Stimulated activated CD8-positive, alpha-beta memory T cell treated with anti-CD3 and anti-CD28 coated beads, Interleukin-15, amount 100 ng/mL, for 24 hours (primary cell): ENCODE measurements around the gene RHNO1.

Experiments used
- DNase-seq: peaks from one replicate; pipeline ENCODE4 v3.0.0-alpha.2; 2020; ENCODE audit warnings: low read depth

The RHNO1 gene

DNA sequence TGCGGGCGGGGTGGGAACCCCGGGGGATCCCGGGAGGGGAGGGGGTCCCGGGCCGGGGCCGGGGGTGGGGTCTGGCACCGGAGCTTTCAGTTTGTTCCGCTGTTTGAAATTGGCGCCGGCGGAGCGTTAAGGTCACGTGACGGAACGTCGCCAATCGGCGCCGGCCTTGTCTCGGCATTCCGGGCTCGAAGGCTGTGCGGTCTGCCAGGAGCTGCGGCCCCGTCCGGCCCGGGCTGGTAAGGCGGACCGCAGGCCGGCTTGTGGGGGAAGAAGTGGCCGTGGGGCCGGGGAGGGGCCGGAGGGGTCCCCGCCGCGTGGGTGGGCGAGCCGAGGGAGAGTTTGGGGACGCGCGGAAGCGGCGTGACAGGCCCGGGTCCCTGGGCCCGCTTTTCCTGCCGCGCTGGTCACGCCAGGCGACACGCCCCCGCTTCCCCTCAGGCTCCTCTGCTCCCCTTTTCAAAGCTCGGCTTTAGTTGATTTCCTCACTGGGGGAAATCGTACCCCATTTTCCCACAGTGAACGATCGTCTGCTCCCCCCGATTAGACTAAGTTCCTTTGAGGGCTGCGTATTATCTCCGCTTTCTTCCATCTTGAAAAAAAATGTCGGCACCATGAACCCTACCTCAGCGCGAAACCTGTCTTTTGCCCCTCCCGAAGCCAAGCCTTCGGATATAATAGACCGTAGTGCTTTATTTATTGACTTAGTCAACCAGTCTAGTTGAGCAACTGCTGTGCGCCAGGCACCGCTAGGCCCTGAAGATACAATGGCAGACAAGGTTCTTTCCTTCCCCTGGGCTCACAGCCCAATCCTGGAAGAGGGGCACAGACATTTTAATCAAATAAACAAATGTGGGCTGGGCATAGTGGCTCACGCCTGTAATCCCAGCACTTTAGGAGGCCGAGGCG lies at the start of gene RHNO1, which contains the start of gene FOXM1:
Gene RHNO1, plus strand, starts transcription at position 177 of the 906 bp plus-strand sequence. CDS start 8,144 bp downstream, outside the sequence.
Gene FOXM1, minus strand, starts transcription at position 128 of the 906 bp plus-strand sequence. CDS start 2,696 bp downstream, outside the sequence.
- DNase-seq, result peak; percentile 75

DNA sequence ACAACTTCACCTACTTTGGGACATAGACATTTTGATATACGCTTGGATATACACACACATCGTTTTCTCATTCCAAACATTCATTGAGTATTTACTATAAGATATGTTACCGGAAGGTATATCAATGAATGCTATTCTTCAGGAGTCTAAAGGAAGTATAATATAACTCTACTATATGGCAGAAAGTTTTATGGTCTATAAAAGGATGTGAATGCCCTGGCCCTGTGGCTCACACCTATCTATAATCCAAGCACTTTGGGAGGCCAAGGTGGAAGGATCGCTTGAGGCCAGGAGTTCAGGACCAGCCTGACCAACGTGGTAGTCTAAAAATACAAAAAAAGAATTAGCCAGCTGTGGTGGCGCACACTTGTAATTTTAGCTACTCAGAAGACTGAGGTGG lies 47.7 kb upstream of the RHNO1 start:
- DNase-seq, result no peak

DNA sequence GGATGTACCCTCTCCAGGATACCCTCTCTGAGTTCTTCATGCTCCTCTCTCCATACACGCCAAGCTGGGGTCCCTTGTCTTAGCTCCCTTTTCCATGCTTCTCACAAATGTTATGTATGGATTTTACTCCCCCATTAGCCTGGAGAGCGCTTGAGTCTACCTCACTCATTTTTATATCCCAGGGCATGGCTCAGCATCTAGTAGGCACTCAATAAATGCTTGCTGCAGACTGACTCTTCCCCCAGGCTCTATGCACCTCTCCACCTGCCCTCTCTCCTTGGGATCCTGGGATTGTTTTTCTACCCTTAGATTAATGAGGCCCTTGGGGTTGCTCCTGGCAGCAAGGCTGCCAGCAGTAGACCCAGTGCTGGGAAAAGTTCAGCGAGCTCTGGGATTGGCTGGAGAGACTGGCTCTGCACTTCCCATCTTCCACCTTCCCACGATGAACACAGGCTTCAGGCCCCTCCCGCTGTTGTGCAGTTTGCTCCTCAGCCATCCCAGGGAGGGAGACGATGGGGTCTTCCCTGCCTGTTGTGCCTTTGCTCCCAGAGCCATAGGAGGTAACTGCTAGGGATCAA lies 44.4 kb upstream of the RHNO1 start:
- DNase-seq, result no peak

DNA sequence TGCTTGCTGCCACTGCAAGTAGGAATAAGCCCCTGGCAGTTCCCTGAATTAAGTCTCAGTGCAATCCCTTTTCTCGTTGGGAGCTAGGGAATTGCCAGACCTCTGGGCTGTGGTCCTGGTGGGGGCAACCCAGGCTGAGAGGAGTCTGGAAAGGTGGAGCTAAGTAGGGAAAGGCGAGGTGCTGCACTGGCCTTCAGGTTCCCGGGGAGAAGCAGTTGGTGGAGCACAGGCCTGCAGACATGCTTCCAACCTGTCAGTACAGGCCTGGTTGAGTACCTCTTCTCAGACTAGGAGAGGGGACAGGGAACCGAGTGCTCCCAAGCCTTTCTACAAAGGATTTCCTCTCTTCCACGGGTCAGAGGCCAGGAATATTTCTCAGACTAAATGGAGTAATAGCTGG lies 43.7 kb upstream of the RHNO1 start:
- no peak for DNase-seq

DNA sequence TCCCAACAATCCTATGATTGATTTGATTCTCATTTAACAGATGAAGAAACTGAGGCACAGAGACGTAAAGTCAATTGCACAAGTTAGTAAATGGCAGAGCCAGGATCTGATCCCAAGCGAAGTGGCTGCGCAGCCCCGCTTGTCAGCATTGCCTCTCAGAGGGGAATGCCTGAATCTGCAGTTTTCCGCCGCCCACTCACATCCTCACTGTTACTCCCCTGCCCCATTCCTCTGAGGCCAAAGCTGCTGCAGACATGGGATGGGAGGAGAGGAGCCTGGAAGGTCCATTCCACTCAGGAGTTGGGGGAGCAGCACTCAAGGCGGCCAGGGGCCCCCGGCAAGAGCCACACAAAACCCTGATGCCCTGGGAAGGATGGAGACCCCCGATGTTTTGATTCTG lies 43.2 kb upstream of the RHNO1 start:
- DNase-seq, result no peak

DNA sequence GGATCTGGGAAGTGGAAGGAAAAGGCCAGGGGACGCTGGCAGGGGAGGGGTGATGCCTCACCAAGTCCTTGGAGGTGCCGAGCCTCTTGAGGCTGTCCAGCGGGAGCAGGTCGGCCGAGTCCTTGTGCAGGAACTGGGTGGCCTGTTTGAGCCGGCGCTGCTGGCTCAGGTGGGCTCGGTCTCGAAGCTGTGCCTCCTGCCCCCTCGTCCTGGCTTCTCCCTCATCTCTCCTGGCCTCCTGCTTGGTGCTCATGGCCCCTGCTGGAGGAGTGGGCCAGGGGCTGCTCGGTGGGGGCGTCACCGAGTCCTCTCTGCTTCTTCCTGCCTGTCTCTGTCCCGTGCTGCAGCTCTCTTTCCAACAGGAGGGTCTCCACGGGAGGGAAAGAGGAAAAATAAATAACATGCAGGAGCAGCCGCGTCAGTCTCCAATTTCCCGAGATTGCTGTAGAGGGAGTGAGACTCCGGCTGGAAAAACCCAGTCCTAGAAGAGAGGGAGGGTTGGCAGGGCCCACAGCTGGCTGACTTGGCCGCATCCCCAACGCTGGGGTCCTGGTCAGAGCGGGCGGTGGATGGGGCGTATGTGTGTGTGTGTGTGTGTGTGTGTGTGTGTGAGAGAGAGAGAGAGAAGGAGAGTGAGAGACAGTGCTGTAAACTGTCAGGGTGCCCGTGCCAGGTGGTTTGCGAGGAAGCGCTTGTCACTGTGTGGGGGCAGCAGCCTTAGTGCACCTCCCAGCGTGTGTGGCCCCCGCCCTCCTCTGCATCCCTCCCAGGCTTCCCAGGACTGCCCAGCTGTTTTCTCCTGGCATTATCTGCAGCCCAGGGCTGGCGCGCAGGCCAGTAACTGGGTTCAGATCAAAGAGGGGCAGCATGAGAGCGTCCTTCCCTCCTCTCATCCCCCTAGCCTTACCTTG lies 42.2 kb upstream of the RHNO1 start, which contains the start of gene NRIP2:
Gene NRIP2, minus strand, starts transcription at position 455 of the 911 bp plus-strand sequence. Its CDS starts 52 bp downstream, at position 403.
- no peak for DNase-seq

GRCh38 chr12:2835691-2836403 lies 41.2 kb upstream of the RHNO1 start:
- DNase-seq, result no peak

- no peak for DNase-seq
These were observed 40.4 kb upstream of the RHNO1 start for GRCh38 chr12:2836574-2836973.

DNA sequence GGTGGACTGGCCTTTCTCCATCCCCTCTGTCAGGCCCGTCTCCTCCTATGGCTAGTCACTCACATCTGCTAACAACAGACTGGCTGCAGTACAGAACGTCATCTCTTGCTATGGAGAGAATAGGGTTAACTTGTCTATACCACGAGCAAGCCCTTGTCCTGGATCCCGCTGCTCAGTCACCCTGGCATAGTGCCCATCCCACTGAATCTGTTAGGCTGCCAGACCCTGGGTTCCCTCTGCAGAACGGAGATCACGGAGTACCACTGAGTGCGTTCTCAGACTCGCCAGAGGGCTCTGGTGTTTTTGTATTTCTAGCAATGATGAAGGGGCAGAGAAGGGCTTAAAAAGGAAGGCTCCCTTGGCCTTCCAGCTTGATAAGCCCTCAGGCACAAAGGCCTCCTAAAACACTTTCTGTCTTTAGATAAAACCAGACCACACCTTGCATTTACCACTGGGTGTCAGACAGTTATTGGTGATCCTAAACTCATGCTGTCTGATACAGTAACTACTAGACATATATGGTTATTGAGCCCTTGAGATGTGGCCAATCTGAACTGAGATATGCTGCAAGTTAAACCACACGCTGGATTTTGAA lies 35.9 kb upstream of the RHNO1 start:
- no peak for DNase-seq

DNA sequence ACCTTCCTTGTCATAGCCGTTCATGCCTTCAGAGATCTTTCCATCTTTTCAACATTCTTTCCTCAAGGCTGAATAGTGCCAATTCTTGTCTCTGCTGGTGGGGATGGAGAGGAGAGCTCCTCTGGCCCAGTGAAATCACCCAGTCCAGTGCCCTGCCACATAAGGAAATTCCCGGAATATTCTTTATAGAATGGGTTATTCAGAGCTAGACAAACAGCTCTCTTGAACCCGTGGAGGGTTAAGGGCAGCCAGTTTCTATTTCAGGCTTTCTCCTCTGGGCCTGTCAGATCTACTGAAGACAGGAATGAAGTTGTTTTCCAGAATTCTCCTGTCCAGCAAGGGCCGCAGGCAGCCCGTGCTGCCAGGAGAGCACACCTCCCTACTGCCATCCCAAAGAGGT lies 34.1 kb upstream of the RHNO1 start:
- DNase-seq, result no peak

- DNase-seq, result no peak
These were observed 32.2 kb upstream of the RHNO1 start for GRCh38 chr12:2844786-2845185.

DNA sequence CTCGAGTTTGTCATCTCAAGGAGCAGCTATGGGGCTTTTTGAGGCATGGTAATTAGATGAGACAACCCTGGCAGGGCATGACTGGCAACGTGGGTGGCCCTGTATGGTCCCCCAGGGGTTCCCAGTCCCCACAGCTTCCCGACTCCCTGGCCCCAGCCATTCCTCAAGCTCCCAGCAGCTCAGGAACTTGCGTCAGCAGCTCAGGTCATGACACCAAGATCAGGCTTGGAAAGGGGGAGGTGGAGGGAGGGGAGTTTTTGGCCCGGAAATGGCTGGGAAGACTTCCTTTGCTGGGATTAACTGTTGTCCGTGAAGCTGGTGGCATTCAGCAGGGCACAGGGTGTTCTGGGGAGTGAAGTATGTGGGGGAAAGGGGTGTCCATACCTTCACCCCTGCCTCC lies 31.7 kb upstream of the RHNO1 start:
- DNase-seq, result no peak

GRCh38 chr12:2851931-2852330 lies 25.1 kb upstream of the RHNO1 start:
- DNase-seq, result no peak

DNA sequence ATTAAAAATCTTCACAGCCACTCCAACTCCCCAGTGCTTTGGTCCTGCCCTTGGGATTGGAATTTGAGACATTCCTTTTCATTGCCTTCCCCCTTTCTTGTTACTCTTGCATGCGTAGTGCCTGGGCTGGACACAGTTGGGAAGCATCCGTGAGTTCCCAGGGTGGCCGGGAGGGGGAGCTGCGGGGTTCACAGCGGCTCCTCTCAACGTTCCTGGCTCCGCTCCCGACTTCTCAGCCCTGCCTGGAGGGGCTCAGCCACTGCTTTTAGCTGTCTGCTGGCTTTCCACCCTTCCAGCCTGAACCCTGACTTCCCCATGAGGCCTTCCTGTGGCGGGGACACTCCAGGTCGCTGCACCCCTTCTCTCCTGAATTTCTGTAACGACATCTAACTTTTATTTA lies 23.4 kb upstream of the RHNO1 start:
- no peak for DNase-seq

- no peak for DNase-seq
These were observed 22.2 kb upstream of the RHNO1 start for GRCh38 chr12:2854669-2855453.

DNA sequence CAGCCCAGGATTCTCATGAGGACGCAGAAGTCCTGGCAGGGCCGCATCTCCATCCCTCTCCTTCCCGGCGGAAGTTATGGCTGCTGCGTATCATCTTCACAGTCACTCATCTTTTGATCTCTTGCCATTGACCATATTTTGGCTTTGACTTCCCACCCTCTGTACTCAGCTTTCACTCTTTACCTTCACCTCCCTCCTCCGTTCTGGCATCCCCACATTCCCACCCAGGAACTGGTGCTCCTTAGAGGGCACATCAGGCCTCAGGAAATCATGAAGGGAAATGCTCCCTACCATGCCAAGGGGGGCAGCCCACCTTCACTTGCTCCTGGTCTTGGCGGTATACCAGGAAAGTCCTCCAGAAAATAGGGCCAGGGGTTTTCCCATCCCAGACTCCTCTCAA lies 21.5 kb upstream of the RHNO1 start:
- no peak for DNase-seq

- DNase-seq, result no peak
These were observed 21.0 kb upstream of the RHNO1 start for GRCh38 chr12:2856051-2856450.

- no peak for DNase-seq
These were observed 20.0 kb upstream of the RHNO1 start, which contains the start of gene TEX52 for GRCh38 chr12:2857021-2857431. Gene TEX52, minus strand, starts transcription at chr12:2857039. Its CDS starts 13 bp downstream, at chr12:2857026.

- DNase-seq, result no peak
These were observed 19.4 kb upstream of the RHNO1 start for GRCh38 chr12:2857576-2857975.

DNA sequence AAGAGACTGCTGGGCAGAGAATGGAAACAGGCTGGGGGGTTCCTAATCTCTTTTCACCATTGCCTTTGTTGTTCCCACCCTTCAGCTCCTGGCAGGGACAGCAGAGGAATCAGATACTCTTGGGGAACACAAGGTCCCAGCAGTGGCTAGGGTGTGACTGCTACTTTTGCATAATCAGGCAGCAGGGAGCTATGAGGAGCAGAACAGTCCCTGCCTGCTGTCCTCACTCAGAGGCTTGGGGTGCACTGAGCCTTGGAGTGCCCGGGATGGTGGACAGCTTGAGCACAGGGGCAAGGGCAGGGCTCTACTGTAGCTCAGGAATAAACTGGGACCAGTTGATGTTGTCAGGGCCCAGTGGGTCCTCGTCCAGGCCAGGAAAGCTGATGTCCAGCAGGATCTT lies 18.7 kb upstream of the RHNO1 start:
- no peak for DNase-seq
